Testis (tissue), 3 donors: ENCODE measurements around the gene WFDC10B. TPM values are rescaled to one million over a fixed set of nuclear protein-coding genes. Genes with fewer than 3 reads are reported as not detected.
"Not testable (repeated sequence)": the region's sequence is repeated elsewhere in the genome, so short reads cannot be mapped to it uniquely, and the experiment has no call there.

ENCODE experiments used
- DNase-seq: peaks from one replicate; pipeline ENCODE4 v3.0.0-alpha.2; 2019
- H3K27ac ChIP-seq, 2 donors: fragments of 200-600 bp; sonication (generic); one replicate each; pipeline ENCODE4 v1.5.1; 2019
- H3K27me3 ChIP-seq: fragments of 200-600 bp; sonication (generic); one replicate; pipeline ENCODE4 v1.5.1; 2019
- H3K36me3 ChIP-seq: fragments of 200-600 bp; sonication (generic); one replicate; pipeline ENCODE4 v1.5.1; 2017; ENCODE audit warnings: low read depth; ENCODE audit errors: missing control alignments
- H3K4me1 ChIP-seq: fragments of 200-600 bp; sonication (generic); one replicate; pipeline ENCODE4 v1.5.1; 2019
- H3K4me3 ChIP-seq, 2 donors: fragments of 200-600 bp; sonication (generic); one replicate each; pipeline ENCODE4 v1.5.1; 2017 to 2019
- H3K9me3 ChIP-seq: fragments of 200-600 bp; sonication (generic); one replicate; pipeline ENCODE4 v1.5.1; 2017
- POLR2A ChIP-seq: fragments of 450-650 bp; IDR thresholded peaks from one replicate; pipeline ENCODE4 v1.6.1; 2017; ENCODE audit warnings: antibody characterized with exemption, mild to moderate bottlenecking, moderate library complexity
- WGBS, 2 donors: methylation state at CpG; one replicate each; pipeline ENCODE4 v1.1.5; 2018; 5-methylcytosine and 5-hydroxymethylcytosine counted together
- intact Hi-C: fragments of 100-400 bp; cut with DNase I; formaldehyde crosslinking; loops from one replicate; pipeline ENCODE4 v1.15.1; 2023; ENCODE audit warnings: low total_unique reads
- polyA plus RNA-seq: library from polyadenylated mRNA; stranded (reverse); fragments of 350-450 nt; fragmentation: Illumina TruSeq; extraction: RNeasy Lipid Tissue Mini Kit (QIAGEN cat#74804); gene quantifications from one replicate; pipeline ENCODE4 v1.2.3, GENCODE V29; 2014; ENCODE audit warnings: low read depth, low replicate concordance; ENCODE audit not compliant: insufficient read depth
- total RNA-seq, 2 donors: library from RNA; depleted of rRNA; stranded (reverse); fragments of >200 nt; gene quantifications; one replicate each; pipeline ENCODE4 v1.2.3, GENCODE V29; 2016
- TF ChIP-seq, protein P1 (sequence below), 3 experiments: fragments of 450-650 bp in 2 of 3; fragments of 200-600 bp in 1 of 3; sonication (generic) in 1 of 3; IDR thresholded peaks; one replicate each; pipeline ENCODE4 v1.5.1; 2016 to 2019; ENCODE audit warnings: antibody characterized with exemption in 3 of 3, mild to moderate bottlenecking in 2 of 3, moderate library complexity in 1 of 3

WFDC10B gene
- total and polyA plus RNA-seq, 3 donors from 2014 or later = 1.0 to 4.3 (median 1.2) TPM

DNA sequence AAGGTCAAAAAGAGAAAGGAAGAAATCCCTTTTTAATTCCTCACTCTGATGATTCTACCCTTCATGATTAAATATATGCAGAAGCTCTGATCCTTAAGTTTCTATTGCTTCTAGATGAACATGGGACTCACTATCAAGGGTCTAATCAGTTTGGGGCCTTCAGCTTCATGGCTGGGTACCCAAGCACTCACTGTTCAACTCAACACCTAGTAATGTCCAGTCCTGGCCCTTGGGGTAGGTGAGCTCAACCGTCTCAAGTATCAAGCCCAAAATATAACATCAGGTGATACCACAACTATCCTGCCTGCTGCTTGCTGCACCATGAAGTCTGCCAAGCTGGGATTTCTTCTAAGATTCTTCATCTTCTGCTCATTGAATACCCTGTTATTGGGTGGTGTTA, 17.2 kb upstream of the WFDC10B start, which contains the start of gene SPINT4:
Gene SPINT4, plus strand, starts transcription at position 301 of the 400 bp plus-strand sequence. Its CDS starts 21 bp downstream, at position 322.
- intact Hi-C loops = no loop called here
- no peaks in the 10 kb centered on the region for H3K36me3 ChIP-seq
- H3K27ac ChIP-seq = no peak within 1 kb of the TSS
- no peaks in the 10 kb centered on the region for H3K27me3 ChIP-seq
- H3K4me3 ChIP-seq = no peak within 1 kb of the TSS
- 89 to 92% methylated on average over 1 of the region's 1 CpG for WGBS, 2 donors
- H3K9me3 ChIP-seq = no peaks in the 10 kb centered on the region
- TF ChIP-seq, protein P1, sequence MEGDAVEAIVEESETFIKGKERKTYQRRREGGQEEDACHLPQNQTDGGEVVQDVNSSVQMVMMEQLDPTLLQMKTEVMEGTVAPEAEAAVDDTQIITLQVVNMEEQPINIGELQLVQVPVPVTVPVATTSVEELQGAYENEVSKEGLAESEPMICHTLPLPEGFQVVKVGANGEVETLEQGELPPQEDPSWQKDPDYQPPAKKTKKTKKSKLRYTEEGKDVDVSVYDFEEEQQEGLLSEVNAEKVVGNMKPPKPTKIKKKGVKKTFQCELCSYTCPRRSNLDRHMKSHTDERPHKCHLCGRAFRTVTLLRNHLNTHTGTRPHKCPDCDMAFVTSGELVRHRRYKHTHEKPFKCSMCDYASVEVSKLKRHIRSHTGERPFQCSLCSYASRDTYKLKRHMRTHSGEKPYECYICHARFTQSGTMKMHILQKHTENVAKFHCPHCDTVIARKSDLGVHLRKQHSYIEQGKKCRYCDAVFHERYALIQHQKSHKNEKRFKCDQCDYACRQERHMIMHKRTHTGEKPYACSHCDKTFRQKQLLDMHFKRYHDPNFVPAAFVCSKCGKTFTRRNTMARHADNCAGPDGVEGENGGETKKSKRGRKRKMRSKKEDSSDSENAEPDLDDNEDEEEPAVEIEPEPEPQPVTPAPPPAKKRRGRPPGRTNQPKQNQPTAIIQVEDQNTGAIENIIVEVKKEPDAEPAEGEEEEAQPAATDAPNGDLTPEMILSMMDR (IDR thresholded peaks at IDR 0.05) = no peak
- TF ChIP-seq POLR2A = no peak
- H3K4me1 ChIP-seq = no peaks in the 10 kb centered on the region
- DNase-seq = no peak

GRCh38 chr20:45716141-45716688, 11.4 kb upstream of the WFDC10B start:
- DNase-seq, H3K27me3 ChIP-seq, H3K36me3 ChIP-seq, H3K9me3 ChIP-seq, H3K4me3 ChIP-seq, intact Hi-C loops, H3K27ac ChIP-seq, H3K4me1 ChIP-seq: not testable (repeated sequence)

DNA sequence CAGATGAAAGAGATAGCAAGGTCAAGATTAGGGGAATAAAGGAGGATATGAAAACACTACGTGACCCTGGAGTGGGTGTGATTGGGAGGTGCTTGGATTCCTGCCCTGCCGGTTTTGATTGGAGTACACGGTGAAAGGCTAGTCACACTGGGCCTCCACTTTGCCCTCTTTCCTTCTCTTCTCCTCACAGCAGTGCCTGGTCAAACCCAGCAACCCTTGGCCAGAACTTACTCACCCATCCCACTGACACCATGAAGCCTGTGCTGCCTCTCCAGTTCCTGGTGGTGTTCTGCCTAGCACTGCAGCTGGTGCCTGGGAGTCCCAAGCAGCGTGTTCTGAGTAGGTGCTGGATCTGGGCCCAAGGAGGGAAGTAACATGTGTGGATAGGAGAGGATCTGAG, 2.9 kb downstream of the WFDC10B start, which contains the start of gene WFDC13:
Gene WFDC13, plus strand, starts transcription at position 166 of the 400 bp plus-strand sequence. Its CDS starts 86 bp downstream, at position 252.
- intact Hi-C loops = no loop called here
- Histone ChIP-seq H3K4me3 (no peak within 1 kb of the TSS), H3K36me3 (no peaks in the 10 kb centered on the region), H3K9me3 (no peaks in the 10 kb centered on the region), H3K27me3 (no peaks in the 10 kb centered on the region), H3K27ac (no peak within 1 kb of the TSS), H3K4me1 (no peaks in the 10 kb centered on the region)
- TF ChIP-seq, protein P1 (IDR thresholded peaks at IDR 0.05) = no peak
- TF ChIP-seq POLR2A = no peak
- DNase-seq = no peak
- whole genome bisulfite sequencing, 2 donors = 65 to 74% methylated on average over 4 of the region's 4 CpGs

- no peaks in the 10 kb centered on the region for H3K36me3 ChIP-seq
- H3K27ac ChIP-seq = no peak overlapping the region
- intact Hi-C loops = no loop called here
- 81 to 88% methylated on average over 4 of the region's 4 CpGs for WGBS, 2 donors
- TF ChIP-seq, protein P1 (IDR thresholded peaks at IDR 0.05) = no peak
- no peak for TF ChIP-seq POLR2A
- DNase-seq = no peak
- H3K9me3 ChIP-seq = no peaks in the 10 kb centered on the region
- H3K4me1 ChIP-seq = no peaks in the 10 kb centered on the region
- H3K27me3 ChIP-seq = no peaks in the 10 kb centered on the region
- no peak overlapping the region for H3K4me3 ChIP-seq
Measured at GRCh38 chr20:45701104-45701503, 3.7 kb downstream of the WFDC10B start.

DNA sequence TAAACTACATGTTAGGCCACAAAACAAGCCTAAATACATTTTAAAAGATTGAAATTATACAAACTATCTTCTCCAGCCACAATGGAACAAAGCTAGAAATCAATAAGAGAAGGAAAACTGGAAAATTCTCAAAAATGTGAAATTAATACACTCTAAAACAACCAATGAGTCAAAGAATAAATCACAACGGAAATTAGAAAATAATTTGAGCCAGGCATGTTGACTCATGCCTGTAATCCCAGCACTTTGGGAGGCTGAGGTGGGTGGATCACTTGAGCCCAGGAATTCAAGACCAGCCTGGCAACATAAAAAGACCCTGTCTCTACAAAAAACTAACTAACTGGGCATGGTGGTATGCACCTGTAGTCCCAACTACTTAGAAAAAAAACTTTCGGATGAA, 9.3 kb downstream of the WFDC10B start:
- no peaks in the 10 kb centered on the region for H3K4me1 ChIP-seq
- H3K27ac ChIP-seq = no peak overlapping the region
- H3K27me3 ChIP-seq = no peaks in the 10 kb centered on the region
- no peak overlapping the region for H3K4me3 ChIP-seq
- TF ChIP-seq, protein P1 (IDR thresholded peaks at IDR 0.05) = no peak
- no peak for TF ChIP-seq POLR2A
- WGBS, 2 donors = 85 to 98% methylated on average over 2 of the region's 2 CpGs
- intact Hi-C loops = no loop called here
- H3K36me3 ChIP-seq = no peaks in the 10 kb centered on the region
- DNase-seq = no peak
- no peaks in the 10 kb centered on the region for H3K9me3 ChIP-seq

- H3K4me1 ChIP-seq, H3K4me3 ChIP-seq, H3K27ac ChIP-seq, DNase-seq, H3K9me3 ChIP-seq, H3K36me3 ChIP-seq, intact Hi-C loops, H3K27me3 ChIP-seq: not testable (repeated sequence)
- WGBS, 2 donors = 75 to 92% methylated on average over 4 to 12 of the region's 12 CpGs
Measured at GRCh38 chr20:45693346-45693745, 11.5 kb downstream of the WFDC10B start.
